ENCODE measurements around the gene TEX13C. TPM values are rescaled to one million over a fixed set of nuclear protein-coding genes. Genes with fewer than 3 reads are reported as not detected.

The TEX13C gene
- total RNA-seq, 1 experiment from 2014 or later = 0.24 TPM

- H2AK5ac ChIP-seq (ENCODE audit: insufficient read length, low read length) = no peak overlapping the region
- Mint-ChIP-seq H3K9me3 (peaks cover 3 to 5% of the 10 kb centered on the region in 2 experiments; a peak in 3 of 5 replicates), H3K4me3 (no peak overlapping the region), H3K27ac (no peak overlapping the region), H3K36me3 (ENCODE audit: insufficient read depth in 1 of 3, low read depth in 3 of 3) (peaks cover 0 to 1% (median 0%) of the 10 kb centered on the region in 3 experiments; a peak in 1 of 7 replicates), H3K27me3 (ENCODE audit: low read depth) (no peaks in the 10 kb centered on the region), H3K4me1 (peaks cover 6 to 7% of the 10 kb centered on the region in 2 experiments; a peak in 2 of 4 replicates)
- H3K18ac ChIP-seq (ENCODE audit: insufficient read length, low read depth, low read length) = no peak overlapping the region
- no peak overlapping the region for H3K23ac ChIP-seq (ENCODE audit: insufficient read length, low read depth, low read length)
- H2BK15ac ChIP-seq (ENCODE audit: low read depth, low read length) = no peak overlapping the region
- H3K27me3 ChIP-seq (ENCODE audit: insufficient read depth, low read length) = no peaks in the 10 kb centered on the region
- no peak overlapping the region for H2BK5ac ChIP-seq (ENCODE audit: insufficient read length, low read length)
- H3K9ac ChIP-seq (ENCODE audit: extremely low read depth, insufficient read length, low read length) = no peak overlapping the region
- no peak overlapping the region for H2BK120ac ChIP-seq (ENCODE audit: low read depth, low read length, poor library complexity, severe bottlenecking)
- H4K8ac ChIP-seq (replicated peaks; ENCODE audit: insufficient read length, low read depth, low read length) = no peak overlapping the region
- WGBS (ENCODE audit: extremely low coverage, insufficient read length, low lambda C conversion rate) = no CpG with 5 or more reads among the region's 1 CpG
- H2BK20ac ChIP-seq (ENCODE audit: low read depth, low read length, poor library complexity, severe bottlenecking) = no peak overlapping the region
- H3K4me2 ChIP-seq (ENCODE audit: insufficient read depth, insufficient read length, low read length) = no peak overlapping the region
- no peaks in the 10 kb centered on the region for H3K79me2 ChIP-seq (ENCODE audit: insufficient read depth, low read length)
- H3K4me1 ChIP-seq (ENCODE audit: insufficient read depth, low read length) = no peaks in the 10 kb centered on the region; the same call in 1 of the 2 replicates
- H3K79me1 ChIP-seq (ENCODE audit: insufficient read depth, low read depth, low read length, poor library complexity, severe bottlenecking) = no peaks in the 10 kb centered on the region
- no peak overlapping the region for H4K5ac ChIP-seq (ENCODE audit: insufficient read length, low read depth, low read length)
- no peak overlapping the region for H2AFZ ChIP-seq (ENCODE audit: low read length)
- H3K27ac ChIP-seq (ENCODE audit: insufficient read length, low read depth, low read length) = no peak overlapping the region
- H4K20me1 ChIP-seq (ENCODE audit: control insufficient read depth, insufficient read depth, insufficient read length) = no peaks in the 10 kb centered on the region
- no peak overlapping the region for H3K56ac ChIP-seq (ENCODE audit: insufficient read length, low read depth, low read length)
- H3T11ph ChIP-seq (ENCODE audit: low read length) = no peak overlapping the region
- no peak overlapping the region for H3K14ac ChIP-seq (ENCODE audit: insufficient read depth, low read length)
- H3K4ac ChIP-seq (ENCODE audit: low read depth, low read length) = no peak overlapping the region
- no peak for TF ChIP-seq CTCF (conservative IDR thresholded peaks at IDR 0.05)
- H3K23me2 ChIP-seq (ENCODE audit: insufficient read length, low read depth, low read length, poor library complexity, severe bottlenecking) = no peaks in the 10 kb centered on the region
- no peak overlapping the region for H2BK12ac ChIP-seq (ENCODE audit: insufficient read length, low read depth, low read length)
- H4K91ac ChIP-seq (ENCODE audit: insufficient read length, low read depth, low read length) = no peak overlapping the region
- DNase-seq = no peak
- H3K9me3 ChIP-seq (ENCODE audit: control insufficient read depth, low read depth, low read length) = no peaks in the 10 kb centered on the region
Observed at GRCh38 chrX:125293850-125294780, 25.6 kb upstream of the TEX13C start.

Data from H9 (cell line).